ENCODE data around the gene SRGAP1.

- TF ChIP-seq POLR2A (IDR thresholded peaks at IDR 0.05), result no peak
- TF ChIP-seq, protein P1, sequence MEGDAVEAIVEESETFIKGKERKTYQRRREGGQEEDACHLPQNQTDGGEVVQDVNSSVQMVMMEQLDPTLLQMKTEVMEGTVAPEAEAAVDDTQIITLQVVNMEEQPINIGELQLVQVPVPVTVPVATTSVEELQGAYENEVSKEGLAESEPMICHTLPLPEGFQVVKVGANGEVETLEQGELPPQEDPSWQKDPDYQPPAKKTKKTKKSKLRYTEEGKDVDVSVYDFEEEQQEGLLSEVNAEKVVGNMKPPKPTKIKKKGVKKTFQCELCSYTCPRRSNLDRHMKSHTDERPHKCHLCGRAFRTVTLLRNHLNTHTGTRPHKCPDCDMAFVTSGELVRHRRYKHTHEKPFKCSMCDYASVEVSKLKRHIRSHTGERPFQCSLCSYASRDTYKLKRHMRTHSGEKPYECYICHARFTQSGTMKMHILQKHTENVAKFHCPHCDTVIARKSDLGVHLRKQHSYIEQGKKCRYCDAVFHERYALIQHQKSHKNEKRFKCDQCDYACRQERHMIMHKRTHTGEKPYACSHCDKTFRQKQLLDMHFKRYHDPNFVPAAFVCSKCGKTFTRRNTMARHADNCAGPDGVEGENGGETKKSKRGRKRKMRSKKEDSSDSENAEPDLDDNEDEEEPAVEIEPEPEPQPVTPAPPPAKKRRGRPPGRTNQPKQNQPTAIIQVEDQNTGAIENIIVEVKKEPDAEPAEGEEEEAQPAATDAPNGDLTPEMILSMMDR (IDR thresholded peaks at IDR 0.05), result no peak
Observed at GRCh38 chr12:63862969-63863230, 18.4 kb downstream of the SRGAP1 start.

All from vagina (tissue), 2 donors.